Activated T-cell treated with anti-CD3 and anti-CD28 coated beads, Interleukin-2, amount 50 U/mL, for 72 hours (primary cell): Measurements from ENCODE around the gene MEAF6. TPM values are rescaled to one million over a fixed set of nuclear protein-coding genes. Genes with fewer than 3 reads are reported as not detected.

Experiments used
- ATAC-seq, 2 donors: fragments of 150-1000 bp; cut with Tn5 transposase; replicated peaks in 1 of 2; 2 replicates each; pipeline ENCODE4 v1.10.0; 2021; ENCODE audit warnings: moderate library complexity in 2 of 2, mild to moderate bottlenecking in 1 of 2
- DNase-seq, 2 donors: peaks; one replicate each; pipeline ENCODE4 v3.0.0; 2021 to 2022; ENCODE audit warnings: mixed read lengths in 1 of 2
- H3K27ac Mint-ChIP-seq: one replicate; pipeline ENCODE4 v1.8.0; 2022; ENCODE audit warnings: mild to moderate bottlenecking, moderate library complexity, mixed read lengths
- H3K27me3 Mint-ChIP-seq: one replicate; pipeline ENCODE4 v1.8.0; 2022; ENCODE audit warnings: low read depth, mixed read lengths
- H3K36me3 Mint-ChIP-seq, 2 donors: one replicate each; pipeline ENCODE4 v1.8.0; 2022; ENCODE audit warnings: mixed read lengths in 2 of 2, mild to moderate bottlenecking in 1 of 2; ENCODE audit not compliant: insufficient read depth in 2 of 2
- H3K4me1 Mint-ChIP-seq: one replicate; pipeline ENCODE4 v1.8.0; 2022; ENCODE audit warnings: low read depth, mixed read lengths
- H3K4me3 Mint-ChIP-seq, 2 donors: one replicate each; pipeline ENCODE4 v1.8.0; 2022; ENCODE audit warnings: mild to moderate bottlenecking in 2 of 2, mixed read lengths in 2 of 2, moderate library complexity in 2 of 2
- H3K9me3 Mint-ChIP-seq, 2 donors: one replicate each; pipeline ENCODE4 v1.8.0; 2022; ENCODE audit warnings: mixed read lengths in 2 of 2
- total RNA-seq, 2 donors: library from RNA; stranded (reverse); gene quantifications; one replicate each; pipeline ENCODE4 v1.2.3, GENCODE V29; 2022

The MEAF6 gene
- total RNA-seq, 2 donors from 2014 or later: 105 to 108 TPM

DNA sequence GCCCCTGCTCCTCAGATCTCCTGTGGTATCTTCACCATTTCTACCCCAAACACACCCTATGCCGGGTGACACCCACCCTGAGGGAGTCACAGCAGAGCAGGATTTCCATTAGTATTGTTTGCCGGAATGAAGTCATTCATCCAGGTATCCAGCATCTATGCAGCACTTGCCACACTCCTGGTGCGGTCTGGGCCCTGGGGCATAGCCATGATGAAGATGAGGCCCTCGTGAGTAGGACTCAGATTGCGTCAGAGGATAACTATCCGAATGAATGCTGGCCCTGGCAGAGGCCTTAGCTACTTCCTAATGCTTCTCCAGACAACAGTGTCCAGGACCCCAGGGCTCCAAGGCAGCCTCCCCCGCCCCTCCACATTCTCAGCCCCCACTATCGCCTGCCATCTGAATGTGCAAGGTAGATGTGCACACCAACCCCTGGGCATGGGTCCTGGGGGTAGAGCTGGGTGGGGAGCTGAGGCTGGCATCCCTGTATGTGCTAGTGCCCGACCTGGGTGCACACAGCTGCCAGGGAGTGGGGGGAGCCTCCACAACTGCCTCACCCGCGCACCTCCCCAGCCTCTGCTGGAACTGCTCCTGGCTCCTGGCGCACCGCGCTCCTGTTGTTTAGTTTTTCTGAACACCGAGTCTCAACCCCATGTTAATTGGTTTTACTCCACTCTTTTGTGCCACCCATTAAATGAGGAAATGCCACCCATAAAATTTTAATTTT lies 65.7 kb downstream of the MEAF6 start:
- Mint-ChIP-seq H3K4me3 (no peak overlapping the region), H3K36me3 (no peaks in the 10 kb centered on the region), H3K4me1 (peaks cover 10% of the 10 kb centered on the region), H3K27ac (no peak overlapping the region), H3K27me3 (peaks cover 13% of the 10 kb centered on the region), H3K9me3 (no peaks in the 10 kb centered on the region)
- ATAC-seq (no peak), DNase-seq (no peak)

DNA sequence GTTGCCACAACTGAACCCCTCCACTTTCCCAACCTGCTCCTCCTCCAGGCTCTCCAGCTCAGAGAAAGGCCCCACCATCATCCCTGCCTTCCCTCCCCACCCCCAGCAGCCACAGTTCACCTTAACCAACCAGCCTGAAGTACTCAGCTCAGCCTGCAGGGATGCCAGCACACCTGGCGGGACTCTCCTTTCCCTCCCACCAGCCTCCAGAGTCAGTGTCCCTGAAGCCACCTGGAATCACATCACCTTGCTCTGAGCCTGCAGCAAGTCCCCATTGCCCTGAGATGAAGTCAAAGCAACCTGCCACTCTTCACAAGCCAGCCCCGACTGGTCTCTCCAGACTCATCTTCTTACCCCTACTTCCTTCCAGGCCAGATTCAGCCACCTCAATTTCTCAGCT lies 66.4 kb downstream of the MEAF6 start:
- Mint-ChIP-seq H3K27ac (no peak overlapping the region), H3K36me3 (no peaks in the 10 kb centered on the region), H3K4me1 (peaks cover 10% of the 10 kb centered on the region), H3K4me3 (no peak overlapping the region), H3K27me3 (peaks cover 15% of the 10 kb centered on the region), H3K9me3 (no peaks in the 10 kb centered on the region)
- ATAC-seq: no peak
- DNase-seq: no peak

DNA sequence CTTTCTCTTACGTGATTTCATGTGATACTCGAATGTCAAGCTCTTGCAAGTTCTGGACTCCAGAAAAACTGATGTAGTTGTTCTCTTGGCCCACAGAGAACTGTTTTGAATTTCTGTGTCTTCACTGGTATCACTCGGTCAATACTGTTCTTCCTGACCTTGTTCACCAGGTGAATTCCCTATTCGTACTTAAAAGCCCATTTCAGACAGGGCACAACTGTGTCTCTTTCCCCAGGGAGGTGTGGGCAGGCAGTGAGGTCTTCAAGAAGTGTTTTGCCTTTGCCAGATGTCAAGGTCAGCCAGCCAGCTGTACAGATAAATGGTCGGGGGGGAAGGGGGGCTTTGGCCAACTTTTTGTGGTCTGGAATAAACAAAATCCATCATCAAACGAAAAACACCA lies 67.7 kb downstream of the MEAF6 start:
- H3K27ac Mint-ChIP-seq: no peak overlapping the region
- peaks cover 10% of the 10 kb centered on the region for H3K4me1 Mint-ChIP-seq
- no peaks in the 10 kb centered on the region for H3K9me3 Mint-ChIP-seq
- DNase-seq (no peak), ATAC-seq (no peak)
- H3K27me3 Mint-ChIP-seq: peaks cover 25% of the 10 kb centered on the region
- H3K4me3 Mint-ChIP-seq: no peak overlapping the region
- H3K36me3 Mint-ChIP-seq: no peaks in the 10 kb centered on the region

DNA sequence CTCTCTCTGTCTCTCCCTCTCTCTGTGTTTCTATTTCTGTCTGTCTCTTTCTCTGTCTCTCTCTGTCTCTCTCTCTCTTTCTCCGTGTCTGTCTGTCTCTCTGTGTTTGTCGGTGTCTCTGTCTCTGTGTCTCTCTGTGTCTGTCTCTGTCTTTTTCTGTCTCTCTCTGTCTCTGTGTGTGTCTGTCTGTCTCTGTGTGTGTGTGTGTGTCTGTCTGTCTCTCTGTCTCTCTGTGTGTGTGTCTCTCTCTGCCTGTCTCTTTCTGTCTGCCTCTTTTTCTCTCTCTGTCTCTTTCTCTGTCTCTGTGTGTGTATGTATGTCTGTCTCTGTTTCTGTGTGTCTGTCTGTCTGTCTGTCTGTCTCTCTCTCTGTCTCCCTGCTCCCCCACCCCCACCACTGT lies 71.9 kb downstream of the MEAF6 start:
- Mint-ChIP-seq H3K36me3 (no peaks in the 10 kb centered on the region), H3K27me3 (peaks cover 36% of the 10 kb centered on the region), H3K4me3 (no peak overlapping the region), H3K9me3 (no peaks in the 10 kb centered on the region), H3K27ac (no peak overlapping the region), H3K4me1 (no peaks in the 10 kb centered on the region)
- ATAC-seq (no peak), DNase-seq (no peak)

Other genes starting within 250 kb of the MEAF6 start
- gene ZC3H12A, start 40.2 kb downstream of the MEAF6 start, total RNA-seq: 10 to 100 TPM; 33.5 to 46.1 TPM
- gene SNIP1, start 39.5 kb upstream of the MEAF6 start, total RNA-seq: 10 to 100 TPM; 26.5 to 29.1 TPM
- under 1 TPM; 0.41 to 0.81 TPM for gene DNALI1, start 42.2 kb upstream of the MEAF6 start, total RNA-seq
- gene GNL2, start 81.2 kb upstream of the MEAF6 start, total RNA-seq: 10 to 100 TPM; 47.3 to 52.9 TPM
- gene RSPO1, start 120.1 kb upstream of the MEAF6 start, total RNA-seq: not detected
- 10 to 100 TPM; 65.8 to 94.0 TPM for gene CDCA8, start 177.8 kb upstream of the MEAF6 start, total RNA-seq